HUES48 (cell line): ENCODE data around the gene TMTC2.

Experiments used
- H3K27ac ChIP-seq: one replicate; pipeline ENCODE4 v1.7.0; 2013; ENCODE audit warnings: low read depth, low read length, inconsistent platforms
- H3K27me3 ChIP-seq: 2 replicates; pipeline ENCODE4 v1.6.1; 2013; ENCODE audit warnings: mild to moderate bottlenecking, low read length; ENCODE audit not compliant: control insufficient read depth, insufficient read depth
- H3K36me3 ChIP-seq: 2 replicates; pipeline ENCODE4 v1.6.1; 2013; ENCODE audit warnings: low read length; ENCODE audit not compliant: control insufficient read depth, insufficient read depth
- H3K4me1 ChIP-seq: 2 replicates; pipeline ENCODE4 v1.6.1; 2013; ENCODE audit warnings: mild to moderate bottlenecking, low read length; ENCODE audit not compliant: control insufficient read depth, insufficient read depth
- H3K4me3 ChIP-seq: 2 replicates; pipeline ENCODE4 v1.5.1; 2013; ENCODE audit warnings: mild to moderate bottlenecking, low read depth, low read length
- H3K9ac ChIP-seq: 2 replicates; pipeline ENCODE4 v1.6.1; 2013; ENCODE audit warnings: mild to moderate bottlenecking, low read depth, low read length, moderate library complexity
- H3K9me3 ChIP-seq: 2 replicates; pipeline ENCODE4 v1.6.1; 2013; ENCODE audit warnings: low read length; ENCODE audit not compliant: control insufficient read depth, insufficient read depth

The TMTC2 gene

DNA sequence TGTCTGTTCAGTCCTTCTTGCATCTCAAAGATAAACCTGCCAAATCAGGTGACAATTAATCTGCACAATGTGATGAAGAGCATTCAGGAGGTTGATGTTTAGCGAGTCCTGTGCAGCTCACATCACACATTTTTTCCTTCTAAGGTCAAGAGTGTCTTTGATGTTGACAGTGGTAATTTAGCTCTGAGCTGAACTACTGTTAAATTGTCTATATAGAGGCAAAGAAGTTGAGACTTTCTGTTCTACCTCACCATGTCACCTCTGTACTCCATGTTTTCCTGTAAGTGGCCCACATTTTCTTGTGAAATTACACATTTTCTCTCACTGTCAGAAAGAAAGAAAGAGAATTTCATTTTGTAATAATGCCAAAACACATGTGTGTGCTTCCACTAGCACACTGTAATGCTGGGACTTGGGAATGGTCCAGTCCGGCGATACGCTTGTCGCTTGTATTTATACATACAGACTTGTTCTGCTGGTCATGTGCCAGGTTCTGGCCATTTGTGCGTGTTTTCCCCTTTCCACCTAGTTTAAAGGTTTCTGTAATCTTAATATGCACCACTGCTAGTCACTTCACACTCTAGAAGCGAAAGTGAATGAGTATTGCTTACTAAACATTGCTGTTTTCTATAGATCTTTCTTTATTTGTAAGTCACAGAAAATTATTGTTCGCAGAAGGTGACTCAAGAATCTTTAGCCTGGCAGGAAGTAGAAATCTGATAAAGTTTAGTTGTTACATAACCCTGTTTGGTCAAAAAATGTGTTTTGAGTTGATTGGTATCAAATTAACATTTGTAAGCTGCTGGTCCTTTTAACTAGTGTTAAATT, 328.9 kb downstream of the TMTC2 start:
- Histone ChIP-seq H3K9me3 (peaks cover 6% of the 10 kb centered on the region), H3K4me3 (no peak overlapping the region), H3K9ac (no peak overlapping the region), H3K27ac (no peak overlapping the region), H3K4me1 (0 out of 2 replicates have a peak, but pooled peaks cover 3% of the 10 kb centered on the region), H3K36me3 (no peaks in the 10 kb centered on the region), H3K27me3 (no peaks in the 10 kb centered on the region)

DNA sequence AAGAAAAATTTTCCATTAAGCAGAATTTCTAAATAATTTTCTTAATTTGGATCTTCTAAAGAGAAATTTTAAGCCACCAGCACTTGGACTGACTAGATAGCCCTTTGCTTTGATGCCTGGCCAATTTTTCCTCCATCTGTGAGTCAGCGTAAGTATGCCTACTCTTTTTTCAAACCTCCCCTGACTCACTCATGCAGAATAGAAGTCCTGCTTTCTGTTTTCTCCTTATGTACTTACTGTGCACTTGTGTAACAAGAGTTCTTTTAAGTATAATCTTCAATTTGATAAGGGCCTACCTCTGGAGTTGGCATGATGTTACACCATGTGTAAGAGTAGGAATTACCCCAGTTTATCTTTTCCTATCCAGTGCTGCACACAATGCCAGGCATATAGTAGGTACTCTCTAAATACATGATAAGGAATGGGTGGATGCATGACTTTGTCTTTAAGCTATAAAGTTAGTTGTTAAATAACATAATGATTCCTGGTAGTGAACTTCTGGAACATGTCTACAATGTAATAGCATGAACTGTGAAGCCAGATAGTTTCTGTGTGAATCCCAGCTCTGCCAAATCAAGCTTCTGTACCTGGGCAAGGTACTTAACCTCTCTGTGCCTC, 329.6 kb downstream of the TMTC2 start:
- H3K9ac ChIP-seq = no peak overlapping the region

DNA sequence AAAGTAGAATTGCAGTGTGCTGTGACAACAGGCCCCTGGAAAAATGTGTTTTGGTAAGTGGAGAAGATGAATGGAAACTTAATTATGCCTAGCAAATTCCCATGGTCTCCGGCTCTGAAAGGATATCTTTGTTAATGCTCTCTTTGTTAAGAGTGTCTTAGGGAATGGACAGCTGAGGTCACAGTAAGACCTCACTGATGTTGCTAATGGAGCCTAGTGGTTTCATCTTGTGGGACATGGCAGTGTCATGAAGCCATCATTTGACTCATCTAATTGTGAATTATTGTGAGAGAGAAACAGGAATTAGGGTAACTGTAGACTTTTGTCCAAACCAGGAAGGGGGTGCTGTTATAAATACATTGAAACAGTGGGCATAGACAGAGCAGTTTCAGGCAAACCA, 330.3 kb downstream of the TMTC2 start:
- H3K27me3 ChIP-seq = no peaks in the 10 kb centered on the region
- H3K9me3 ChIP-seq = no peaks in the 10 kb centered on the region
- H3K4me3 ChIP-seq = no peak overlapping the region
- H3K27ac ChIP-seq = no peak overlapping the region
- no peaks in the 10 kb centered on the region for H3K36me3 ChIP-seq
- H3K4me1 ChIP-seq = 0 out of 2 replicates have a peak, but pooled peaks cover 3% of the 10 kb centered on the region
- no peak overlapping the region for H3K9ac ChIP-seq

More for the DNA sequence above, 329.6 kb downstream of the TMTC2 start:
- Histone ChIP-seq H3K9me3 (peaks cover under 1% of the 10 kb centered on the region; the same call in 1 of the 2 replicates), H3K27ac (no peak overlapping the region), H3K4me1 (0 out of 2 replicates have a peak, but pooled peaks cover 3% of the 10 kb centered on the region), H3K27me3 (no peaks in the 10 kb centered on the region), H3K4me3 (no peak overlapping the region), H3K36me3 (no peaks in the 10 kb centered on the region)

DNA sequence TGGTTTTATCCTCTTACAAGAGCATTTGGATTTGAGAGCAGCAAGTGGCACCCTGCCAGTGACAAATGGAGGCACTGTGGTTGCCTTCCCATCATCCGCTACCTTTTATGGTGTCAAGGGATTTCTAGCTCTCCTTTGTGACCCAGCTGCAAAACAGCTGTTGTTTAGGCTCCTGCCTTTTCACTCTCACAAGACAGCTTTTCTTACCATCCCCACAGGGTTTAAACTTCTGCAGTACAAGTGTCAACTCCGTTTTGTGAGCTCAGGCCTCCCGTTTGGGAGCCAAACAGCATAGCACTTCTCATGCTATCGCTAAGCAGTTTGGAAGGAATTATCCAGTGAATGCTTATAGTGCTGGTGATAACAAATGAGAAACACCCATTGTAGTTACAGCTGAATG, 331.4 kb downstream of the TMTC2 start:
- 0 out of 2 replicates have a peak, but pooled peaks cover 3% of the 10 kb centered on the region for H3K4me1 ChIP-seq
- H3K9me3 ChIP-seq = no peaks in the 10 kb centered on the region
- H3K27me3 ChIP-seq = no peaks in the 10 kb centered on the region
- H3K27ac ChIP-seq = peak overlapping the region; percentile 14
- H3K36me3 ChIP-seq = no peaks in the 10 kb centered on the region
- no peak overlapping the region for H3K9ac ChIP-seq
- no peak overlapping the region for H3K4me3 ChIP-seq

DNA sequence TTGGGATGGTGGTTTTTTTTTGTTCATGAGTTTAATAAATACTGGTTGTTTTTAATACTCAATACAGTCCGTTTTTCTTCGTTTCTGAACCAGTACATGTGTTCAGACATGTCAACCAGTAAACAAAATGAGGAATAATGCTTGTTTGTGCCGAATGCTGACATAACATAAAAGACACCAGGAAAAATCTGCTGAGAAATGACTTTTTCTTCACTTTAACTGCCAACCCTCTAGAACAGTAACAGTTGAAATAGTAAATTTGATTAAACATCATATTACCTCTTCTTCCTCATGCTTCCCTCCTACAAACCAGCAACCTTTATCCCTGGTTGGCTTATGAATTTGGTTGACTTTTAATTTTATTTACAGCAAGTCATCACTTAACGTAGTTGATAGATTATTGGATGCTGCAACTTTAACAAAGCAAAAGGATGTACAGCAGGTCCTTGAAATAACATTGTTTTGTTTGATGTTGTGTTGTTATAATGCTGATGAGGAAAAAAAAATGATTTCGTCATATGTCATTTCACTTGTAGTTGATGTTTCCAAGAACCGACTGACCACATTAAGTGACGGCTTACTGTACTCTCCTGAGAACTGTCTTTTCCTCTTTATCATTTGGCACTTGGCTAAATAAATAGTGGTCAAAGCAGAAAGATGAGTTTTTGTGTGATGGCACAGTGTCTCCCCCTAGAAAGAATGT, 340.5 kb downstream of the TMTC2 start:
- H3K4me3 ChIP-seq = no peak overlapping the region
- no peak overlapping the region for H3K27ac ChIP-seq
- no peaks in the 10 kb centered on the region for H3K9me3 ChIP-seq
- no peak overlapping the region for H3K9ac ChIP-seq
- no peaks in the 10 kb centered on the region for H3K36me3 ChIP-seq
- no peaks in the 10 kb centered on the region for H3K4me1 ChIP-seq
- H3K27me3 ChIP-seq = no peaks in the 10 kb centered on the region

DNA sequence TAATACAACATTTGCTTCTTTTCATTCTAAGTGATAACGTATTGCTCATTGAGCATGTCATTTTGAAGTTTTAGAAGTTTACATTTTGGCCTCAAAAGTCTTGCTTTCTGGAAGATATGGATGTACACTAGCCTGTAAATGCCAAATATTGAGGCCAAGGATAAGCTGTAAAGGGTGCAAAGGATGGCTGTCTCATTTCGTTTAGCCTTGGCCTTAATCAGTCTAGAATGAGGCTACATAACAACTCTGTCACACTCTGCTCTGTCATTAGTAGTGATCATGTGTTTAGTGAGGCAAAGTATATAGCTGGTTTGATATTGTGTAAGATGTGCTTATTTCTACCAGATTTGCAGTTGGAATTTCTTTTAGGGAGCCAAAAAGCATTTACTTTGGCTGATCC, 344.5 kb downstream of the TMTC2 start:
- Histone ChIP-seq H3K9ac (no peak overlapping the region), H3K27me3 (no peaks in the 10 kb centered on the region), H3K36me3 (no peaks in the 10 kb centered on the region), H3K9me3 (no peaks in the 10 kb centered on the region), H3K4me3 (no peak overlapping the region), H3K27ac (no peak overlapping the region), H3K4me1 (no peaks in the 10 kb centered on the region)

DNA sequence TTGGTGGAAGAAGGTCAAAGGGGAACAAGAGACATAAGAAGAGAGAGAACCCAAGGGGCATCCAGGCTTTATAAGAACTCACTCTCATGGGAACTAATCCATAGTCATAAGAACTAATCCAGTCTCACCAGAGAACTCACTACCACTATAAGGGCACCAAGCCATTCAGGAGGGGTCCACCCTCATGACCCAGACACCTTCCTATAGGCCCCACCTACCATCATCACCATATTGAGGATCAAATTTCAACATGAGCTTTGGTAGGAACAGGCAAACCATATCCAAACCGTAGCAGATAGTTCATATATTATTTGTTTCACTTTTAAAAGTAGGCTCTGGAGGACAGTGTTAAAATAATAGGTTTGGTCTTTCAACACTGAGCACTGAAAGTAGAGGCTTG, 350.1 kb downstream of the TMTC2 start:
- no peak overlapping the region for H3K4me3 ChIP-seq
- H3K27ac ChIP-seq = no peak overlapping the region
- H3K4me1 ChIP-seq = no peaks in the 10 kb centered on the region
- H3K9me3 ChIP-seq = no peaks in the 10 kb centered on the region
- H3K27me3 ChIP-seq = no peaks in the 10 kb centered on the region
- H3K36me3 ChIP-seq = no peaks in the 10 kb centered on the region
- no peak overlapping the region for H3K9ac ChIP-seq

DNA sequence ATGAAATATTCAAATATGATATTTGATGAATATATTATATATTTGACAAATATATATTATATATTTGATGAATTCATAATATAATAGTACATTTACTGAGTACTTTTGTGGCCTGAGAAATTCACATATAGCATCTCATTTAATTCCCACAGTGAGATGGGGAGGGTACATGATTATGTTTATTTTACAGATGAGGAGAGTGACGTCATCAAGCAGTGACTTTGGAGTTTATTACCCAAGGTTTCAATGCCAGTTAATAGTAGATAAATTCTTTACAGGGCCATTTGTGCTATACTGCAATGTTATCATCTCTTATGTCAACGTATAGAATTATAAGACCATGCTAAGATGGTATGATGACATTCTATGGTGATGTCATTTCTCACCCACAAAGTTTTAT, 352.7 kb downstream of the TMTC2 start:
- no peaks in the 10 kb centered on the region for H3K36me3 ChIP-seq
- H3K27me3 ChIP-seq = no peaks in the 10 kb centered on the region
- peaks cover 16% of the 10 kb centered on the region for H3K4me1 ChIP-seq
- H3K27ac ChIP-seq = no peak overlapping the region
- H3K9me3 ChIP-seq = no peaks in the 10 kb centered on the region
- H3K4me3 ChIP-seq = no peak overlapping the region
- no peak overlapping the region for H3K9ac ChIP-seq

DNA sequence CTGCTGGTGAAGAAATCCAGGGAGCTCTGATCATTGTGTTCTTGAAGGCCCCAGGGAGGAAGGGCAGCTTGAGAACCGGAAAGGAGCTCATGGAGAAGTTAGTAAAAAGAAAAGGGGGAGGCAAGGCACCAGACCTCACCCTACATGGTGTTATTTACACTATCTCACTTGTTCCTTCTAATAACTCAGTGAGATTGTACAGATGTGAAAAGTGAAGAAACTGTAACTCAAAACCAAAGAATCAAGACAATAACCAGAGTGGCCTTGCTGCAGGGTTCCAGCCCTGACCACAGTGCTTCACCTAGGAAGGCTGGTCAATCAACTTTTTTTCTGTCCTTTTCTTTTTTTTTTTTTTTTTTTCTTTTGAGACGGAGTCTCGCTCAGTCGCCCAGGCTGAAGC, 353.6 kb downstream of the TMTC2 start:
- H3K27ac ChIP-seq = no peak overlapping the region
- H3K36me3 ChIP-seq = no peaks in the 10 kb centered on the region
- H3K4me1 ChIP-seq = peaks cover 16% of the 10 kb centered on the region
- H3K9me3 ChIP-seq = no peaks in the 10 kb centered on the region
- no peak overlapping the region for H3K4me3 ChIP-seq
- H3K27me3 ChIP-seq = no peaks in the 10 kb centered on the region
- H3K9ac ChIP-seq = no peak overlapping the region

DNA sequence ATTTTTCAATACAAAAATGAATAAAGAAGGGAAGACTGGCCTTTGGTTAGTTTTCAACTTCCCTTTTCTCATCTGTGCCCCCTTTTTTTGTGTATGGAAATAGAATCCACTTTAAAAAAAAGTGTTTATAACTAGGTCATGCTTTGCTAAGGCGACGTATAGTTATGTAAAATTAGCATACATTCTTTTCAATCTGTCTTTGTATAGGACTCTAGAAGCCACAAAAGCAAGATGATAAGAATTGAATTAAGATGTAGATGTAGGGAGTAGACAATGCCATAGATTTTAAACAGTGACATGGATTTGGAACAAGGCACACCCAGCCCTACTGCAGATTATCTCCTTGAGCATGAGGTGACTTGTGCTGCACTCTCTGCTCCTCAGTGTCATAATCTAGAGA, 354.3 kb downstream of the TMTC2 start:
- no peaks in the 10 kb centered on the region for H3K36me3 ChIP-seq
- no peaks in the 10 kb centered on the region for H3K9me3 ChIP-seq
- H3K27me3 ChIP-seq = no peaks in the 10 kb centered on the region
- no peak overlapping the region for H3K27ac ChIP-seq
- H3K4me3 ChIP-seq = no peak overlapping the region
- H3K4me1 ChIP-seq = peaks cover 16% of the 10 kb centered on the region
- H3K9ac ChIP-seq = no peak overlapping the region
